Measurements from ENCODE around the gene CACNB4.

CACNB4 gene

GRCh38 chr2:151853070-151853758 is 245.6 kb downstream of the CACNB4 start:
- no peak for ATAC-seq (ENCODE audit: low read depth)
- no peaks in the 10 kb centered on the region for H3K9me3 ChIP-seq (ENCODE audit: severe bottlenecking)
- H3K27me3 ChIP-seq (ENCODE audit: insufficient read depth, poor library complexity, severe bottlenecking): no peaks in the 10 kb centered on the region
- H3K27ac ChIP-seq (ENCODE audit: poor library complexity, severe bottlenecking): no peak overlapping the region
- no peaks in the 10 kb centered on the region for H3K4me1 ChIP-seq (ENCODE audit: insufficient read depth, poor library complexity, severe bottlenecking)
- DNase-seq (ENCODE audit: low spot score): no peak
- no peak for TF ChIP-seq CTCF (IDR thresholded peaks at IDR 0.05; ENCODE audit: poor library complexity, severe bottlenecking)
- no peaks in the 10 kb centered on the region for H3K36me3 ChIP-seq (ENCODE audit: low read depth)
- no peak overlapping the region for H3K4me3 ChIP-seq (ENCODE audit: severe bottlenecking)

- Histone ChIP-seq H3K27ac (ENCODE audit: poor library complexity, severe bottlenecking) (no peak overlapping the region), H3K27me3 (ENCODE audit: insufficient read depth, poor library complexity, severe bottlenecking) (no peaks in the 10 kb centered on the region), H3K4me1 (ENCODE audit: insufficient read depth, poor library complexity, severe bottlenecking) (no peaks in the 10 kb centered on the region), H3K9me3 (ENCODE audit: severe bottlenecking) (no peaks in the 10 kb centered on the region), H3K36me3 (ENCODE audit: low read depth) (no peaks in the 10 kb centered on the region), H3K4me3 (ENCODE audit: severe bottlenecking) (no peak overlapping the region)
- ATAC-seq (ENCODE audit: low read depth) (no peak), DNase-seq (ENCODE audit: low spot score) (no peak)
- no peak for TF ChIP-seq CTCF (IDR thresholded peaks at IDR 0.05; ENCODE audit: poor library complexity, severe bottlenecking)
These were observed 246.4 kb downstream of the CACNB4 start for GRCh38 chr2:151852260-151853069.

GRCh38 chr2:151851761-151852160 is 247.1 kb downstream of the CACNB4 start:
- DNase-seq (ENCODE audit: low spot score) (no peak), ATAC-seq (ENCODE audit: low read depth) (peak; percentile 55; the same call in 2 of the 3 replicates)
- no peak overlapping the region for H3K27ac ChIP-seq (ENCODE audit: poor library complexity, severe bottlenecking)
- no peaks in the 10 kb centered on the region for H3K36me3 ChIP-seq (ENCODE audit: low read depth)
- H3K9me3 ChIP-seq (ENCODE audit: severe bottlenecking): no peaks in the 10 kb centered on the region
- H3K27me3 ChIP-seq (ENCODE audit: insufficient read depth, poor library complexity, severe bottlenecking): no peaks in the 10 kb centered on the region
- H3K4me1 ChIP-seq (ENCODE audit: insufficient read depth, poor library complexity, severe bottlenecking): no peaks in the 10 kb centered on the region
- TF ChIP-seq CTCF (IDR thresholded peaks at IDR 0.05; ENCODE audit: poor library complexity, severe bottlenecking): no peak
- H3K4me3 ChIP-seq (ENCODE audit: severe bottlenecking): no peak overlapping the region

- DNase-seq (ENCODE audit: low spot score) (no peak), ATAC-seq (ENCODE audit: low read depth) (no peak)
- no peak overlapping the region for H3K4me3 ChIP-seq (ENCODE audit: severe bottlenecking)
- H3K4me1 ChIP-seq (ENCODE audit: insufficient read depth, poor library complexity, severe bottlenecking): no peaks in the 10 kb centered on the region
- no peak overlapping the region for H3K27ac ChIP-seq (ENCODE audit: poor library complexity, severe bottlenecking)
- no peaks in the 10 kb centered on the region for H3K27me3 ChIP-seq (ENCODE audit: insufficient read depth, poor library complexity, severe bottlenecking)
- H3K36me3 ChIP-seq (ENCODE audit: low read depth): no peaks in the 10 kb centered on the region
- no peak for TF ChIP-seq CTCF (IDR thresholded peaks at IDR 0.05; ENCODE audit: poor library complexity, severe bottlenecking)
- no peaks in the 10 kb centered on the region for H3K9me3 ChIP-seq (ENCODE audit: severe bottlenecking)
These were observed 249.3 kb downstream of the CACNB4 start for GRCh38 chr2:151849413-151850010.
